WI38 (cell line): ENCODE results near the gene GRIA3.

ENCODE experiments used
- H3K4me3 ChIP-seq: 2 replicates; pipeline ENCODE4 v1.5.1; 2011; ENCODE audit warnings: low read depth, mild to moderate bottlenecking, control low read depth, low read length
- CTCF ChIP-seq: IDR thresholded peaks from 2 replicates; pipeline ENCODE4 v1.5.1; 2012; ENCODE audit warnings: low read depth, mild to moderate bottlenecking, control low read depth, low read length

Gene GRIA3

DNA sequence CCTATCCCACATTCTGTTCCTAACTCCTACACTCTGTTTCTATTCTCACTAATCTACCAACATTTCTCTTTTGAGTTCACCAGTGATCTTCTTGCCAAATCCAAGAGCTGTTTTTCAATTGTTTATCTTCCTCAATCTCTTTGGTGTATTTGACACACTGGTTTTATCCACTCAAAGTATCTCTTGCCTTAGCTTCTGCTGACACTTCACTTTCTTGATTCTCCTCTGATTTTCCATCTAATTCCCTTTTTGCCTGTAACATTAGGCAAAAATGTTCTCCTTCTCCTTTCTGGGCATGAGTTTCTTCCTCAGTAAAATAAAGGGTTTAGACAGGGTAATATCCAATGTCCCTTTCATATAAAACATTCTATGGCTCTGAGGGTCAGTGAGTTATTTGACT lies 26.2 kb downstream of the GRIA3 start:
- no peak overlapping the region for H3K4me3 ChIP-seq
- no peak for TF ChIP-seq CTCF

DNA sequence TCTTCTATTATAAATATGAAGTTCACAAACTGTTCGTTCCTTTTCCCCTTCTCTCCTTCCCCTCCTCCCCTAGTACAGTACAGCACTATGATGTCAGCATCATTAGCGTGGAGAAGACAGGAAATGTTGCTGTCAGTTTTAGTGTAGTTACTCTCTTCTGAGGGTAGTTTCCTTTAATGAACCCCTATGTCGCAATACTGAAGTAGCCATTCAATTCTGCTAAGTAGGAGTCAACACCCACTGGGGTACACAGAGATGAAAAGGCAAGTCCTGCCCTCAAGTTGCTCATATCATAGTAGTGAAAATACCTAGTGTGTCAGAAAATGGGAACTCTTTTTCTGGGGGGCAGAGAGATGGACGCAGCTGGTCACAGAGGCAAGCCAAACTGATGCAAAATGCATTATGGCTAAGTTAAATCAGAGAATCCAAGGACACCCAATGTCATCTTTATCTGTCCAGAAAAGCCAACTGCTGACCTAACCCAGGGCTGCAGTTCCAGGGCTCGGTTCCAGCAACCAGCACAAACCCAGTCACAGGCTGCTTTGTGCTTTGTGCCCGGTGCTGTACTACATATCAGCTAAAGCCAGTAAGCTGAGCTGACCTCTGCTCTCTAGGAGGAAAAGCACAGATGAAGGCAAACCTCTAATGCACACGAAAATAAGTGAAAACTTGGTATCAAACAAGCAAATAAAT lies 31.5 kb downstream of the GRIA3 start:
- no peak for TF ChIP-seq CTCF
- no peak overlapping the region for H3K4me3 ChIP-seq

DNA sequence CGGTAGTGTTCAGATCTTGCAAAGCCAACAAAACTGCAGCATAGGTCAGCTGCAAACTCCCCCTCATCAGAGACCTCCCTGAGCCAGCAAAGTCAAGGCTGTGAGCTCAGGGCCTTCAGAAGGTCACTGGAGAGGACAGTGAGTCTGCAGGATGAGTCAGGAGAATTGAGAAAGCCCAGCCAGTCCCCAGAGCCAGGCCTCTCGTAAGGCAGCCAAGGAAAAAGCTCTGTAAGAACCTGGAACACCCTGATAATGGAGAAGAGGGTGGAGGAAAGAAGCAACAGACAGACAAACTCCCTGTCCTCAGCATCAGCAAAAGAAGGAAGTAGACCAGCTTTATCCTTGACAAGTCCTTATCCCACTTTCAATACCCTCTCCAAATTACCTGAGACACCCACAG lies 33.0 kb downstream of the GRIA3 start:
- no peak overlapping the region for H3K4me3 ChIP-seq
- no peak for TF ChIP-seq CTCF

GRCh38 chrX:123217728-123218127 lies 33.6 kb downstream of the GRIA3 start:
- no peak for TF ChIP-seq CTCF
- no peak overlapping the region for H3K4me3 ChIP-seq

DNA sequence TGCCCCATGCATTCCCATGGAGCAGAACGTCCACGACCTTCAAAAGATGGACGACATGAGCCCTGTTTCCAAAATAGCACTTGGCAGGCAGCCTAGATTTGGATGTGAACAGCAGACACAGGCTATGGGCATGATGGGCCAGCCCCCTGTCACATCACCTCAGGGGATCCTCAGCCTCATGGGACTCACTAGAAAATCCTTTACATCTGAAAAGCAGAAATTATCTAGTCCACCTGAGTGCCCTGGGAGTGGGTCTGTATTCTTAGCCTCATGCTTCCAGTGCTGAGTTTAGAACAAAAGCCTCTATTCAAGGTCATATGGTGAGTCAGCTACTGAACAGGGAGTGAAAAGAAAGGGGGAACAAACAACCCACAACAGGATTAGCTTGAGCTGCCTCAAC lies 35.8 kb downstream of the GRIA3 start:
- H3K4me3 ChIP-seq: no peak overlapping the region
- TF ChIP-seq CTCF: no peak

- no peak overlapping the region for H3K4me3 ChIP-seq
- no peak for TF ChIP-seq CTCF
Measured at GRCh38 chrX:123222920-123223319, 38.8 kb downstream of the GRIA3 start.

DNA sequence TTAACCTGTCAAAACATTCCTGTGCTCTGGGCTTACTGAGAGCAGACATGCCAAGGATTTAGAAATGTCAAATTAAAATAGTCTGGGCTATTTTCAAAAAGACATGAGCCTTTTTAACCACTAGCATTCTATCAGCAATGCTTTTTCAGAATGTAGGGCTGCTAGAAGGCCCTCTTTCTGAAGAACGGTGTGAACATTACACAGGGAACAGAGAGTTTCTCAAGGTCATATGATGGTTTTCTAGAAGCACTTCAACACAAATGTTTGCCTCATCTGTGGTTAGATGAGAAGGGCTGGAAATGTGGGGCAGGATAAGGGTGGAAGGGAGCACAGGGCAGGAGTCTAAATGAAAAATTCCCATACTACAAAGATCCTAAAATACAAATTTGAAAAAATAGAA lies 39.3 kb downstream of the GRIA3 start:
- no peak for TF ChIP-seq CTCF
- no peak overlapping the region for H3K4me3 ChIP-seq
